ENCODE data around the gene SNAI3. TPM values are rescaled to one million over a fixed set of nuclear protein-coding genes. Genes with fewer than 3 reads are reported as not detected.

SNAI3 gene
- total and polyA plus RNA-seq, 2 of the 4 experiments (the other 2 are of a cell fraction) = 0.21 TPM; not detected in 1

GRCh38 chr16:88706229-88706964 lies 20.1 kb upstream of the SNAI3 start, which contains the start of the genes CTU2 and RNF166:
Gene CTU2 (plus strand): TSS chr16:88706503. CDS start chr16:88706531, 28 bp downstream.
Gene RNF166 (minus strand): TSS chr16:88706408. CDS start chr16:88706325, 83 bp downstream.
- intact Hi-C loops (cut with micrococcal nuclease) (no loop called here), dilution Hi-C loops (cut with HindIII; ENCODE audit: low sequenced_read_pairs, unreplicated experiment) (no loop called here), in situ Hi-C loops (cut with MboI; ENCODE audit: low sequenced_read_pairs) (no loop called here)
- peaks cover 26 to 74% of the 10 kb centered on the region in 2 experiments for H3K79me1 ChIP-seq (ENCODE audit: low read depth in 1 of 2, low read length in 2 of 2)
- DNase-seq = peak; percentile 84
- H3K23ac ChIP-seq (ENCODE audit: low read depth, low read length) = peak within 1 kb of the TSS; percentile 81
- H3K18ac ChIP-seq (ENCODE audit: low read depth, low read length) = no peak within 1 kb of the TSS
- H3K4me3 ChIP-seq (ENCODE audit: insufficient read depth, low read depth, low read length) = peak within 1 kb of the TSS; percentile 95
- peak within 1 kb of the TSS; percentile 20; the same call in 1 of the 2 replicates for H3K56ac ChIP-seq (ENCODE audit: extremely low read depth, insufficient read depth, low read length)
- H3K9ac ChIP-seq (ENCODE audit: low read depth, low read length) = peak within 1 kb of the TSS; percentile 80
- peak within 1 kb of the TSS; percentile 98 for H2AK9ac ChIP-seq (replicated peaks; ENCODE audit: low read depth, low read length, poor library complexity)
- H3K4me1 ChIP-seq (ENCODE audit: control insufficient read depth, insufficient read depth, low read length) = peaks cover 12% of the 10 kb centered on the region
- peak within 1 kb of the TSS; percentile 50 to 89; a peak in 3 of 4 replicates for H4K8ac ChIP-seq (ENCODE audit: low read depth in 2 of 2, low read length in 2 of 2)
- peaks cover 22% of the 10 kb centered on the region; the same call in 1 of the 2 replicates for H4K20me1 ChIP-seq (ENCODE audit: insufficient read depth, low read length)
- H3K9me3 ChIP-seq (ENCODE audit: control insufficient read depth, insufficient read depth, low read length) = no peaks in the 10 kb centered on the region
- peak within 1 kb of the TSS; percentile 91 for H2AK5ac ChIP-seq (ENCODE audit: low read depth, low read length)
- peak within 1 kb of the TSS; percentile 18; the same call in 1 of the 2 replicates for H2BK120ac ChIP-seq (ENCODE audit: low read depth, low read length)
- H4K91ac ChIP-seq (ENCODE audit: insufficient read depth, low read depth, low read length) = peak within 1 kb of the TSS; percentile 60; the same call in 1 of the 2 replicates
- no peak within 1 kb of the TSS for H2BK15ac ChIP-seq (ENCODE audit: low read depth, low read length)
- H2AFZ ChIP-seq (replicated peaks; ENCODE audit: low read length, poor library complexity) = peak within 1 kb of the TSS; percentile 94
- peak within 1 kb of the TSS; percentile 81 for H3K4ac ChIP-seq (ENCODE audit: low read depth, low read length)
- peak within 1 kb of the TSS; percentile 99 for H3K4me2 ChIP-seq (ENCODE audit: low read depth, low read length)
- POLR2A ChIA-PET (ENCODE audit: unreplicated experiment) = no interaction called here
- peak within 1 kb of the TSS; percentile 65; the same call in 1 of the 2 replicates for H3K27ac ChIP-seq (ENCODE audit: insufficient read depth, low read length)
- H3K36me3 ChIP-seq (ENCODE audit: control insufficient read depth, insufficient read depth, low read length) = 0 out of 2 replicates have a peak, but pooled peaks cover 2% of the 10 kb centered on the region
- peak within 1 kb of the TSS; percentile 82 for H3K14ac ChIP-seq (replicated peaks; ENCODE audit: low read depth, low read length)
- TF ChIP-seq NFE2L2 (IDR thresholded peaks at IDR 0.05; ENCODE audit: low read depth, low read length) (0 out of 2 replicates have a peak, but pooled peaks have one; percentile 6), MAFK (IDR thresholded peaks at IDR 0.05; ENCODE audit: low read depth, low read length) (no peak), FOS (IDR thresholded peaks at IDR 0.05; ENCODE audit: low read depth, low read length) (peak; percentile 39; the same call in 1 of the 2 replicates), RFX5 (IDR thresholded peaks at IDR 0.05; ENCODE audit: low read depth, low read length) (no peak), SMC3 (IDR thresholded peaks at IDR 0.05; ENCODE audit: low read depth, low read length) (no peak), USF2 (IDR thresholded peaks at IDR 0.05; ENCODE audit: low read depth, low read length) (peak; percentile 58), MAZ (IDR thresholded peaks at IDR 0.05; ENCODE audit: borderline replicate concordance, low read depth, low read length) (peak; percentile 71; the same call in 1 of the 2 replicates), MXI1 (IDR thresholded peaks at IDR 0.05; ENCODE audit: borderline replicate concordance, low read depth, low read length) (peak; percentile 100), POLR2A (IDR thresholded peaks at IDR 0.05; ENCODE audit: low read depth, low read length) (peak; percentile 67), RCOR1 (IDR thresholded peaks at IDR 0.05; ENCODE audit: insufficient replicate concordance, low read length) (no peak), BHLHE40 (IDR thresholded peaks at IDR 0.05; ENCODE audit: low read depth, low read length) (0 out of 2 replicates have a peak, but pooled peaks have one; percentile 24), RAD21 (IDR thresholded peaks at IDR 0.05; ENCODE audit: low read length) (no peak)
- H3K27me3 ChIP-seq (ENCODE audit: control insufficient read depth, insufficient read depth, low read length) = no peaks in the 10 kb centered on the region
- no peaks in the 10 kb centered on the region for H3K9me1 ChIP-seq (ENCODE audit: insufficient read depth, low read length)
- CTCF ChIA-PET = no interaction called here
- H2BK5ac ChIP-seq (ENCODE audit: low read depth, low read length, poor library complexity, severe bottlenecking) = peak within 1 kb of the TSS; percentile 67
- H2BK20ac ChIP-seq (ENCODE audit: low read depth, low read length) = no peak within 1 kb of the TSS
- WGBS, 2 experiments (ENCODE audit: extremely low coverage in 2 of 2, insufficient read length in 1 of 2) = 1% methylated on average over 33 of the region's 86 CpGs; no CpG with 5 or more reads in 1 of the 2 experiments
- no TSS peak for BruUV-seq (replicated peaks)
- H4K5ac ChIP-seq (ENCODE audit: low read depth, low read length) = peak within 1 kb of the TSS; percentile 66; the same call in 1 of the 2 replicates
- peak; percentile 86 for ATAC-seq (ENCODE audit: low read depth)

Measured in IMR-90 (cell line).